Suppressor macrophage treated with lipopolysaccharide for 1 hour (primary cell): Measurements from ENCODE around the gene CREB3L1.
"Not testable (repeated sequence)": the region's sequence is repeated elsewhere in the genome, so short reads cannot be mapped to it uniquely, and the experiment has no call there.

Experiments used
- DNase-seq, 3 donors: peaks; one replicate each; pipeline ENCODE4 v3.0.0-alpha.2; 2020 to 2022

CREB3L1 gene

GRCh38 chr11:46296528-46297448 is 19.3 kb downstream of the CREB3L1 start:
- DNase-seq: no peak

DNA sequence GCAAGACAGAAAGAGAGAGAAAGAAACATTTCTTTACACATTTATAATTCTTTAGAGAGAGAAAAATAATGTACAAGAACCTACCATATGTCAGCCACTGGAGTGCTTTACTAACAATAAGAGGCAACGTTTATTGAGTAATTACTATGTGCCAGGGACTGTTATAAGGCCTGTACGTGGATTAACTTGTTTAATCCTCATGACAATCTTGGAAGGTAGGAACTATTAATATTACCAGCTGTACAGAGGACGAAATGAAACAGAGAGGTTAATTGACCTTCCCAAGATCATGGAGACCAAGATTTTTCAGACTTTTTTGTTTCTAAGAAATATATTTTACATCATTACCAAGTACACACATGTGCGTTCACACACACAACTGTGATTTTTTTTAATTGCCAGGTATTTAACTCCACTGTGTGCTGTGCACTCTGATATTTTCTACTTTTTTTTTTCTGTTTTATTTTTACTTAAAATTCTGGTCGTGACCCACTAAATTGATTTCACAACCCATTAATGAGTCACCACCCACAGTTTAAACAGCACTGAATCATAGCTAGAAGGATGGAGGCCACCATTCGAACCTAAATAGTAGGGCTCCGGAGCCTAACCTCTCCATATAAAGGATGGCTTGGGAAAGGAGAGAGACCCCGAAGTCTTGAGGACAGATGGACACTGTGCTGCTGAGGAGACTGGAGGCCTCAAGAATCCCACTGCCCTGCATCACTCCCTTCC is 21.4 kb downstream of the CREB3L1 start:
- peak; percentile 67 to 87 (median 84) for DNase-seq

GRCh38 chr11:46299451-46299961 is 22.0 kb downstream of the CREB3L1 start:
- DNase-seq: no peak

GRCh38 chr11:46300270-46300669 is 22.8 kb downstream of the CREB3L1 start:
- DNase-seq: no peak

- DNase-seq: peak; percentile 39 to 56 (median 50)
Observed at GRCh38 chr11:46302866-46303265, 25.4 kb downstream of the CREB3L1 start.

DNA sequence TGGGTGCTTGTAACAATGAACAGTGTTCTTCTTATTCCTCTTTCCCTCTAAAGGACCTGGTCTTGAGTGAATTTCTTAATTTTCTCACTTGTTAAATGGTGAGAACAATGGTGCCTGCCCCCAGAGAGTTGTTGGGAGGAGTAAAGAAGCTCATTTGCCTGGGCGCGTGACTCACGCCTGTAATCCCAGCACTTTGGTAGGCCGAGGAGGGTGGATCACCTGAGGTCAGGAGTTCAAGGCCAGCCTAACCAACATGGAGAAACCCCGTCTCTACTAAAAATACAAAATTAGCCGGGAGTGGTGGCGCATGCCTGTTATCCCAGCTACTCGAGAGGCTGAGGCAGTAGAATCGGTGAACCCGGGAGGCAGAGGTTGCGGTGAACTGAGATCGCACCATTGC is 26.6 kb downstream of the CREB3L1 start:
- not testable (repeated sequence) for DNase-seq

DNA sequence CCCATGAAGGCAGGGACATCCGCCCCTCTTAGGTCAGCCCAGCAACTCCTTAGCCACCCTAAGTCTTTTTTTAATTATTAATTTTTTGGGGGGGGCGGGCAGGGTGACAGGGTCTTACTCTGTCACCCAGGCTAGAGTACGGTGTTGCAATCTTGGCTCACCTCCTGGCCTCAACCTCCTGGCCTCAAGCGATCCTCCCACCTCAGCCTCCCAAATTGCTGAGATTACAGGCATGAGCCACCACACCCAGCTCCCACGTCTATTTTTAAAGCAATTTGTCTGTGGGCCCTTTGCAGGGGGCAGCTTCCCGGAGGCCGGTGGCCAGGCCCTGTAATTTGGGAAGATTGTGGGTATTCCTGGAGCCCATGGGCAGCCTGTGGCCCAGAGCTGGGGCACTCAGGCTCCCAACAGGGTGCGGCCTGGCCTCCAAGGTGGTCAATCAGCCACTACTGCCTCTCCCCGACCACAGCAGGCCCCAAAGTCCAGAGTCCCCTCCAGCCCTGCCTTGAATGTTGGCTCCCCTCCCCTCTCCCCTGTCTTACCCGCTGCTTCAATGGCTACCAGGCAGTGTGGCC is 27.2 kb downstream of the CREB3L1 start:
- no peak for DNase-seq

GRCh38 chr11:46305295-46305694 is 27.8 kb downstream of the CREB3L1 start:
- DNase-seq: peak; percentile 62 to 78 (median 65)

GRCh38 chr11:46306296-46306853 is 28.9 kb downstream of the CREB3L1 start:
- DNase-seq: no peak

GRCh38 chr11:46307369-46307768 is 29.9 kb downstream of the CREB3L1 start:
- DNase-seq: no peak

DNA sequence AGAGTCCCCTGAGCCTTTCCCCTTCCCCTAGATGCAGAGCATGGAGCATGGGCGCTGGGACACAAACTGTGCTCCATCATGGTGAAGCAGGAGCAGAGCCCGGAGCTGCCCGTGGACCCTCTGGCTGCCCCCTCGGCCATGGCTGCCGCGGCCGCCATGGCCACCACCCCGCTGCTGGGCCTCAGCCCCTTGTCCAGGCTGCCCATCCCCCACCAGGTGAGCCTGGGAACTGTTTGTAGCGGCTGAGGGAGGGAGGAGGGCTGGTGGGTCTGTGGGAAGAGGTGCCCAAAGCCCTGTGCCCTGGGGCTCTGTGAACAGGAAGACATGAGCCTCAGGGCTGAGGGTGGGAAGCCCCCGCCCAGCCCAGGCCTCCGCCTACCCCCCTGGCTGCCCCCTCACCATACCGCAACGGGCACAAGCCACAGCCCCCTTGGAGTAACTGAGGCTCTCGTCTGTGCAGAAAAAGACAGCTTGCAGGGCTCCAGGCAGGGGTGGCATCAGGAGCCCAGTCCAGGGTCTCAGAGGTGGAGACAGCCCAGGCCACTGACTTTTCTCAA is 30.4 kb downstream of the CREB3L1 start:
- no peak for DNase-seq

DNA sequence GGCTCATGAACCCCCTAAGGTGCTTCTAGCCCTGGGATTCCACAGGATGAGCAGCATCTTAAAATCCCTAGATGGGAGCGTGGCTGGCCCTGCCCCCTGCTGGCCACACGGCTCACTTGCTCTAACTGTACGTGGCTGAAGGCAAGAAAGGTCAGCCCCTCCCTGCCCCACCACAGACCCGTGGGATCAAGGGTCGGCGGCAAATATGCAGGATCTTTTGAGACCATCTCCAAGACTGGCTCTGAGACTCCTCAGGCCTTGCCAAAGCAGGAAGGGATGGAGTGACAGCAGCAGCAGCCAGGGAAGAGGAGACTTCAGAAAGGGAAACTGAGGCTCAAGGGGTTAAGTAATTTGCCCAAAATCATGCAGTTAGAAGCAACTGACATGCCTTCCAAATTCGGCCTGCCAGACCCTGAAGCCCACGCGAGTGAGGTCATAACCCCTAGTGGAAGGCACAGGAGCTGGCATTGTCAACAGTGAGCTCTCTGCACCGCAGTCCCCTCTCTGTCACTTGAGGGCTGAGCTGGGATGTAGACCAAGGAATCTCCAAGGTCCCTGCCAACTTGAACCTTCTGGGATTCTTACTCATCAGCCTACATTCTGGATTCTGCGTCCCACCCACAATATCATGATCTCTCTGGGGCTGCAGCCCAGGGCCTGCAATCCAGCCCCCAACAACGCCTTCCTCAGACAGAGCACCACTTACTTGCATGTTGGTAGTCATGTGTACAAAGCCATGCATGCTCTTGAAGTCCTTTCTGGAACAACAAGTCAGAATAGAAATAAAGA is 31.4 kb downstream of the CREB3L1 start:
- DNase-seq: peak; percentile 76 to 88 (median 84)

- DNase-seq: peak; percentile 52 to 60 (median 53)
Observed at GRCh38 chr11:46309814-46310259, 32.4 kb downstream of the CREB3L1 start.

DNA sequence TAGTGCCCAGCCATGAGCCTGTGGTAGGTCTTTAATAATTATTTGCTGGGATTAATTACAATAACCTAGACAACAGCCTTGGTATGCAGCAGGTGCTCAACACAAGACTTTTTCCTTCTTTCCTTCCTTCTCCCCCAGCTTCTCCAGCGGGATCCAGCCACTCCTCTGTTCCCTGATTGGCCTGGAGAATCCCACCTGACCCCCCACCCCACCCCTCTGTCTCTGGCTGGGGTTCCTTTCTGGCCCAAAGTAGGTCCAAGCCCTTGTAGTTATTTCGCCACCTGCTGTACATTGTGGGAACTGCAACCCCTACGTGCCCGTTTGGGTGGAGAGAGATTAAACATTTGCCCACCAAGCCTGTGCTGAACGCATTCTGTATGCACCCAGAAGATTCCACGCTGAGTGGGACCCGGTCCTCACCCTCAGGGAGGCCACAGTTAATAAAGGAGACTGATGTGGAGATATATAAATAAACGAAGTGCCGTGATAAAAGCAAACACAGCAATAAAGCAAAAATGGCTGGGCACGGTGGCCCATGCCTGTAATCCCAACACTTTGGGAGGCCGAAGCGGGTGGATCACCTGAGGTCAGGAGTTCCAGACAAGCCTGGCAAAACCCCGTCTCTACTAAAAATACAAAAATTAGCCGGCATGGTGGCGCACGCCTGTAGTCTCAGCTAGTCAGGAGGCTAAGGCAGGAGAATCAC is 37.7 kb downstream of the CREB3L1 start:
- peak; percentile 79 to 87 (median 85) for DNase-seq

DNA sequence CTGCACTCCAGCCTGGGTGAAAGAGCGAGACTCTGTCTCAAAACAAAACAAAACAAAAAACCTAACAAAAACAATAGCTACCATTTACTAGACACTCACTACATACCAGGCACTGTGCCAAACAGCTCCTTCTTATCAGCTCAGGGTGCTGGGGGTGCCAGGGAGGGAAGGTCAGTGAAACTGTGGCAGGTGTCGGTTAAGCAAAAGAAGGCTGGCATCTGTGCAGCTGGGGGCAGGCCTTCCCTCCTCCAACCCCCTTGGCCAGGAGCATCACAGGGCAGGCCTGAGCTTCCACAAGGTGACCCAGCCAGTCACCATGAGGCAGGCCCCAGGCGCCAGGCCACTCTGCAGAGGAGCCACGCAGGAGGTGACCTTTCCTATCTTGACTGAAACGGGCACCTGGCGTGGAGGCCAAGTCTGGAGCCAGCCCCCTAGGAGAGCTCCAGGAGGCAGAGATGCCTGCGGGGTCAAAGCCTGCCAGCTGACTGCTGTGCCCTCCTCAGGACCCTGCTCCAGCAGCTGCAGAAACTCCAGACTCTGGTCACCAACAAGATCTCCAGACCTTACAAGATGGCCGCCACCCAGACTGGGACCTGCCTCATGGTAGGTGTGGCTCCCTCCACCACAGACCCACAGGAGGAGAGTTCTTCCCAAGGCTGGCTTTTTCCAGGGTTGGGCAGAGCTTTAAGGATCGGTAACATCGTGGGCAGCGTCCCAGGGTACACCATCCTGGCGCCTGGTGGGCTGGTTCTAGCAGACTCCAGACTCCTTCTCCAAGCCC is 38.5 kb downstream of the CREB3L1 start:
- DNase-seq: no peak

- no peak for DNase-seq
Observed at GRCh38 chr11:46319074-46319453, 41.6 kb downstream of the CREB3L1 start.

DNA sequence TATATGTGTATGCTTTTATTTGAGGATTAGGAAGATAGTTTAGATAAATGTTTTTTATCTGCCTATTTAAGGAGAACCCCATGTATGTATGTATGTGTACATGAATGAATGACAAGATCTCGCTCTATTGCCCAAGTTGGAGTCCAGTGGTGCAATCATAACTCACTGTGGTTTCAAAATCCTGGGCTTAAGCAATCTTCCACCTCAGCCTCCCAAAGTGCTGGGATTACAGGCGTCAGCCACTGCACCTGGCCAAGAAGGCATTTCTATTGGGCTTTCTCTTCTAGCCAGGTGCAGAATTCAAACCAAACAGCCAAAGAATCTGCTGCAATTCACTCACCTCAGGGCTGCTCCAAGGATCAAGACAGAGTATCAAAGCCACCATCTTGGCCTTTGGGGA is 44.3 kb downstream of the CREB3L1 start:
- DNase-seq: peak; percentile 69 to 86 (median 85)

- no peak for DNase-seq
Observed at GRCh38 chr11:46322759-46323158, 45.3 kb downstream of the CREB3L1 start.

- DNase-seq: no peak
Observed at GRCh38 chr11:46326813-46327416, 49.5 kb downstream of the CREB3L1 start.

- DNase-seq: no peak
Observed at GRCh38 chr11:46327829-46328228, 50.4 kb downstream of the CREB3L1 start.
